Measurements from ENCODE around the gene STAT6. TPM values are rescaled to one million over a fixed set of nuclear protein-coding genes. Genes with fewer than 3 reads are reported as not detected.

STAT6 gene
- total RNA-seq, 1 donor from 2014 or later = 46.2 TPM

DNA sequence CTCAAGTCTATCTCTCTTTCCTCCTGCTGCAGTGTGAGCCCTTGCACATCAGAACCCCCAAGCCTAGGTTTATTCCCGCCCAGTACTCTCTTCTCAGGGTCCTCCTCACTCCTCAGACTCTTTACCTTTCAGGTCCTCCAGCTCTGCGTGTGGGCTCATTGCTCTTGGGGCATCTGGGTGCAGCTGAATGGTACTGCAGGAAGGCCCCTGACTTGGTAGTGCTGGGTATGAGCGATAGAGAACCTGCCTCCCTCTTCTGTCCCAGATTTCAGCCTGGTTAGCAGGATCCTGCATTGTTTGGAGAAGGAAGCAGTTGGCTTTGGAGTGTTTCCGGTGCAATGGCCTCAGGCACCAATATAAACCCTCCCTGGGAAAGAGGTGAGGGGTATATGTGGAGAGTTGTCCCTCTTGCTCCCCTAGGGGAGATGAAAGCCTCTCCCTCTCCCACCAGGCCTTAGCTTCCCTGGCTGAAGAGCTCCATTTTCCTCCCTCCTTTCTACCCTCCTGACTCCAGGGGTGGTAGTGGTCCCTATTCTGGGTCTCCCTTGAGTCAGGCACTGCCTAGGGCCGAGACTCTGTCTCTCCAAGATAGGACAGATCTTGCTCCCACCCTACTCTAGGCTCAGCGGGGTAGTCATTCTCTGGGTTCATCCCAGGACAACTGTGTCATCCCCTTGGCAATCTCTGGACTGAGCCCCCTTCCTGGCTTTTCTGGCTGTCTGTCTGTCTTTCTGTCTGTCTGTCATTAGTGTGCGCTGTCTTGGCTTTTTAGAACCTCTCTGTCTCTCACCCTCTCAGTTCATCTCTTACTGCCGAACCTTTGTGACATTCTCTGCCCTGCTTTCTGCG is 21.0 kb upstream of the STAT6 start:
- TF ChIP-seq CTCF (IDR thresholded peaks at IDR 0.05; ENCODE audit: borderline replicate concordance) = no peak
- Histone ChIP-seq H3K27me3 (ENCODE audit: low read depth) (no peaks in the 10 kb centered on the region), H3K4me3 (peak overlapping the region; percentile 91), H3K4me1 (peaks cover 90% of the 10 kb centered on the region), H3K27ac (replicated peaks) (peak overlapping the region; percentile 99), H3K9me3 (replicated peaks) (no peaks in the 10 kb centered on the region), H3K36me3 (no peaks in the 10 kb centered on the region)
- no peak for DNase-seq
- intact Hi-C loops (cut with micrococcal nuclease) = no loop called here

DNA sequence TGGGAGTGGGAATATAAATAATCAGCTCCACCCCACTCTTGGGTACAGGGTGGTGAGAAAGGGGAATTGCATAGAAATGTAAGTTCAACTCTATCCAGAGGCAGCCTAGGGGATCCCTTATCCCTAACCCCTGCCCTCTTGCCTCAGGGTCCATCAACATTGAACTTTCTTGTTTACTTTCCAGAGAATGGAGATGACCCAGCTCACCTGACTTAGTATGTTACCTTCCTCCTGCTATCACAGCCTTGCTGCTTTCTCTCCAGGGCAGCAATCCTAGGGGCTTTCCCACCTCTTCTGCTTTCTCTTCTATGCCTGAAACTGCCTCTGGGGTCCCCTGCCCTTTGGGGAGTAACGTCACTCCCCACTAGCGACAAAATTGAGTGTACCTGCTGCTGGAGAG is 19.8 kb upstream of the STAT6 start:
- Histone ChIP-seq H3K27ac (replicated peaks) (peak overlapping the region; percentile 99), H3K4me1 (peaks cover 86% of the 10 kb centered on the region), H3K9me3 (replicated peaks) (no peaks in the 10 kb centered on the region), H3K27me3 (ENCODE audit: low read depth) (no peaks in the 10 kb centered on the region), H3K36me3 (no peaks in the 10 kb centered on the region), H3K4me3 (peak overlapping the region; percentile 91)
- intact Hi-C loops (cut with micrococcal nuclease) = no loop called here
- TF ChIP-seq CTCF (IDR thresholded peaks at IDR 0.05; ENCODE audit: borderline replicate concordance) = no peak
- no peak for DNase-seq

DNA sequence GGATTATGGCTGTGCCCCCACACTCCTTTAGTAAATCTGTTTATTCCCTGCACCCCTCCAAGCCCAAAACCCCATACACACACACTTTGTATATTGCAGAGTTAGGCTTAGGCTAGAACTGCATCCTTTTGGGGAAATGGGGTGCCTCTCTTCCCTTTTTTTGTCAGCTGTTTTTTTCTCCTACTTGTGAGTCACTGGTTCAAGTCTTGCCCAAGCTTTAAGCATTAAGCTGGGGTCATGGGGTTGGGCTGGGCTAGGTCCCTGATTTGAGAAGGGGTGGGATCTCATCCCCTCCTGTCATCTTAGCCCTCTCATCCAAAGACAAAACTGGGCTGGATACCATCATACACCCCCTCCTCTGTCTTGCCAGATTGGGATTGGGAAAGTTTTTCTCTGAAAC is 18.7 kb upstream of the STAT6 start:
- peak overlapping the region; percentile 91 for H3K4me3 ChIP-seq
- intact Hi-C loops (cut with micrococcal nuclease) = no loop called here
- TF ChIP-seq CTCF (IDR thresholded peaks at IDR 0.05; ENCODE audit: borderline replicate concordance) = no peak
- peak overlapping the region; percentile 99 for H3K27ac ChIP-seq (replicated peaks)
- no peaks in the 10 kb centered on the region for H3K27me3 ChIP-seq (ENCODE audit: low read depth)
- H3K9me3 ChIP-seq (replicated peaks) = no peaks in the 10 kb centered on the region
- no peak for DNase-seq
- peaks cover 75% of the 10 kb centered on the region for H3K4me1 ChIP-seq
- no peaks in the 10 kb centered on the region for H3K36me3 ChIP-seq

- peaks cover 70% of the 10 kb centered on the region for H3K4me1 ChIP-seq
Measured at GRCh38 chr12:57129321-57129842, 18.2 kb upstream of the STAT6 start.

More at GRCh38 chr12:57129321-57129842, 18.2 kb upstream of the STAT6 start:
- Histone ChIP-seq H3K27me3 (ENCODE audit: low read depth) (no peaks in the 10 kb centered on the region), H3K27ac (replicated peaks) (peak overlapping the region; percentile 99), H3K4me3 (peak overlapping the region; percentile 91), H3K36me3 (no peaks in the 10 kb centered on the region), H3K9me3 (replicated peaks) (no peaks in the 10 kb centered on the region)
- DNase-seq = no peak
- no peak for TF ChIP-seq CTCF (IDR thresholded peaks at IDR 0.05; ENCODE audit: borderline replicate concordance)
- intact Hi-C loops (cut with micrococcal nuclease) = no loop called here
